Prostate gland (tissue), 2 donors: ENCODE results near the gene CLASP2. TPM values are rescaled to one million over a fixed set of nuclear protein-coding genes. Genes with fewer than 3 reads are reported as not detected.

Experiments used
- DNase-seq: peaks from one replicate; pipeline ENCODE4 v3.0.0-alpha.2; 2019; ENCODE audit warnings: low spot score
- H3K27ac ChIP-seq, 2 donors: fragments of 200-600 bp; sonication (generic); 2 replicates each; pipeline ENCODE4 v1.5.1; 2017 to 2019
- H3K27me3 ChIP-seq: fragments of 200-600 bp; sonication (generic); replicated peaks from 2 replicates; pipeline ENCODE4 v1.5.1; 2019; ENCODE audit not compliant: insufficient read depth
- H3K36me3 ChIP-seq, 2 donors: fragments of 200-600 bp; sonication (generic); 1 replicate in 1 of 2; 2 replicates in 1 of 2; pipeline versions ENCODE4 v1.5.1 to v1.8.1; 2017 to 2019
- H3K4me1 ChIP-seq: fragments of 200-600 bp; sonication (generic); replicated peaks from 2 replicates; pipeline ENCODE4 v1.5.1; 2019
- H3K4me3 ChIP-seq, 2 donors: fragments of 200-600 bp; sonication (generic); 2 replicates each; pipeline ENCODE4 v1.5.1; 2017 to 2019
- H3K9me3 ChIP-seq: fragments of 200-600 bp; sonication (generic); 2 replicates; pipeline ENCODE4 v1.5.1; 2017
- POLR2A ChIP-seq: fragments of 450-650 bp; IDR thresholded peaks from one replicate; pipeline ENCODE4 v1.6.1; 2016; ENCODE audit warnings: antibody characterized with exemption, mild to moderate bottlenecking
- POLR2AphosphoS5 ChIP-seq: sonication (generic); formaldehyde crosslinking; IDR thresholded peaks from one replicate; pipeline ENCODE4 v1.6.1; 2017; ENCODE audit warnings: antibody characterized with exemption
- WGBS: methylation state at CpG from one replicate; pipeline ENCODE4 v1.1.5; 2018; 5-methylcytosine and 5-hydroxymethylcytosine counted together
- intact Hi-C: fragments of 100-400 bp; cut with DNase I; formaldehyde crosslinking; loops from one replicate; pipeline ENCODE4 v1.14.2; 2022
- total RNA-seq, 2 donors: library from RNA; depleted of rRNA; stranded (reverse); fragments of >200 nt; gene quantifications; one replicate each; pipeline ENCODE4 v1.1.0, GENCODE V29; 2016
- TF ChIP-seq, protein P1 (sequence below), 4 experiments: fragments of 200-600 bp in 2 of 4; fragments of 450-650 bp in 2 of 4; sonication (generic) in 2 of 4; IDR thresholded peaks; 1 replicate in 3 of 4; 2 replicates in 1 of 4; pipeline ENCODE4 v1.5.1; 2016 to 2019; ENCODE audit warnings: antibody characterized with exemption in 4 of 4, mild to moderate bottlenecking in 2 of 4, moderate library complexity in 2 of 4

The CLASP2 gene
- total RNA-seq, 2 donors from 2014 or later: 34.5 to 73.2 TPM

DNA sequence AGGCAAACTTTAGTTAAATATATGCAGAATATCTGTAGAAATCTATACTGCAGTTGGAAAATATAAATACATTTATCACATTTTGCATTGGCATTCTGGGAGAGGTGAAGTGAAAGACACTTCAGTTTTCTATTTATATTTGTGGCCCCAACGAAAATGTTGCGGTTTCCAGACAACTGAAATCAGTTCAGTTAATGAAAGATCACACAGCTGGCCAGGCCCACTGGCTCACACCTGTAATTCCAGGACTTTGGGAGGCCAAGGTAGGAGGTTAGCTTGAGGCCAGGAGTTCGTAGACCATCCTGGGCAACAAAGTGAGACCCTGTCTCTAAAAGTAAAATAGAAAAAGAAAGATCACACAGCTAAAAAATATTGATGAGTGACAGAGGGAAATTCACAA lies 11.9 kb upstream of the CLASP2 start:
- Histone ChIP-seq H3K9me3 (no peaks in the 10 kb centered on the region), H3K27ac (no peak overlapping the region), H3K36me3 (no peaks in the 10 kb centered on the region), H3K27me3 (no peaks in the 10 kb centered on the region), H3K4me3 (no peak overlapping the region), H3K4me1 (no peaks in the 10 kb centered on the region)
- intact Hi-C loops: no loop called here
- WGBS: 77% methylated on average over 3 of the region's 3 CpGs
- no peak for DNase-seq
- TF ChIP-seq POLR2A: no peak

DNA sequence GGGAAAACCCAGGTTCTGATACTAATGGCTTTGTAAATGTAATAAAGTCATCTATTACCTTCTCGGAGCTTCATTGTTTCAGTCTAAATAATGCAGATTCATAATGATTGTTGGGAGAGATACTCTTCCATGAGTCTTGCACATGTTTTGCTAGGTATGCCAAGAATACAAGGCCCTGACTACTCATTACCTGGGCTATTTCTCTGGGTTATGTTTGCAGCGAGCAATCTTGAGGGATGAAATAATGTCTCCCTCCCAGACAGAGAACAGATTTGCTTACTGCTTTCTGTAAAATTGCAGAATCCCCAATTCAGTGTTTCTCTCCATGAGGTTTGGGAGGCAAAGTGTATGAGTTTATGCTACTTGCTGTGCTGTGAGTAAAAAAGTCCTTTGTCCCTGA lies 6.2 kb upstream of the CLASP2 start:
- H3K27me3 ChIP-seq: no peaks in the 10 kb centered on the region
- intact Hi-C loops: no loop called here
- 98% methylated on average over 2 of the region's 2 CpGs for WGBS
- no peak overlapping the region for H3K27ac ChIP-seq
- no peak for DNase-seq
- no peaks in the 10 kb centered on the region for H3K36me3 ChIP-seq
- H3K9me3 ChIP-seq: no peaks in the 10 kb centered on the region
- H3K4me1 ChIP-seq: no peaks in the 10 kb centered on the region
- H3K4me3 ChIP-seq: no peak overlapping the region
- TF ChIP-seq POLR2AphosphoS5: no peak
- TF ChIP-seq, protein P1, sequence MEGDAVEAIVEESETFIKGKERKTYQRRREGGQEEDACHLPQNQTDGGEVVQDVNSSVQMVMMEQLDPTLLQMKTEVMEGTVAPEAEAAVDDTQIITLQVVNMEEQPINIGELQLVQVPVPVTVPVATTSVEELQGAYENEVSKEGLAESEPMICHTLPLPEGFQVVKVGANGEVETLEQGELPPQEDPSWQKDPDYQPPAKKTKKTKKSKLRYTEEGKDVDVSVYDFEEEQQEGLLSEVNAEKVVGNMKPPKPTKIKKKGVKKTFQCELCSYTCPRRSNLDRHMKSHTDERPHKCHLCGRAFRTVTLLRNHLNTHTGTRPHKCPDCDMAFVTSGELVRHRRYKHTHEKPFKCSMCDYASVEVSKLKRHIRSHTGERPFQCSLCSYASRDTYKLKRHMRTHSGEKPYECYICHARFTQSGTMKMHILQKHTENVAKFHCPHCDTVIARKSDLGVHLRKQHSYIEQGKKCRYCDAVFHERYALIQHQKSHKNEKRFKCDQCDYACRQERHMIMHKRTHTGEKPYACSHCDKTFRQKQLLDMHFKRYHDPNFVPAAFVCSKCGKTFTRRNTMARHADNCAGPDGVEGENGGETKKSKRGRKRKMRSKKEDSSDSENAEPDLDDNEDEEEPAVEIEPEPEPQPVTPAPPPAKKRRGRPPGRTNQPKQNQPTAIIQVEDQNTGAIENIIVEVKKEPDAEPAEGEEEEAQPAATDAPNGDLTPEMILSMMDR (IDR thresholded peaks at IDR 0.05): no peak
- TF ChIP-seq POLR2A: no peak

DNA sequence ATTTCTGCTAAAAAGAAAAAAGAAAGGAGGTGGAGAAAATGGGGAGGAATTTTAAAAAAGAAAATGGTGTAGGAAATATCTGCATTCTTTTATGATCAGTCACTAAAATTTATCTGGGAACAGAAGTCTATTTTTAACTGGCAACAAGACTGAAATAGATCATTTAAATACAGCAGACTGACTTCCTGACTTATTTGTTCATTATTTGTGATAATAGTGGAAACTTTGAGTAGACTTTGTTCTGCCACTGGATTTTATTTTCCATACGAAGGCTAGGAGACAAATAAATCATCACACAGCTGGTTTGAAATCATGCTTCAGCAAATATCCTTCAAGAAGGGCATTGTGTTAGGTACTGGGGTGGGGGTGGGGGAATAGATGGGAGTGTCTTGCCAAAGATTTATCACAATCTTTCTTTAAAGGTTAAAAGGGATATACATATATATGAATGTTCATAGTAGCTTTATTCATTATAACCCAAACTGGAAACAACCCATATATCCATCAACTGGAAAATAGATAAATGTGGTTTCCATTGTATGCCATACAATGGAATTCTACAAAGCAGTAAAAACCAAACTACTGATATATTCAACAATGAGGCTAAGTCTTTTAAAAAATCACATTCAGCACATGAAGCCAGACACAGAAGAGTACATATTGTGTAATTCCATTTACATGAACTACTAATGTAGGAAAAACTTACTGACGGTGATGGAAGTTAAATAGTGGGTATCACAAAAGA lies 4.7 kb upstream of the CLASP2 start:
- H3K27me3 ChIP-seq: no peaks in the 10 kb centered on the region
- intact Hi-C loops: no loop called here
- no peak overlapping the region for H3K4me3 ChIP-seq
- TF ChIP-seq, protein P1 (IDR thresholded peaks at IDR 0.05): no peak
- TF ChIP-seq POLR2A: no peak
- no peak for TF ChIP-seq POLR2AphosphoS5
- WGBS: 57% methylated on average over 2 of the region's 2 CpGs
- no peaks in the 10 kb centered on the region for H3K9me3 ChIP-seq
- no peak for DNase-seq
- H3K36me3 ChIP-seq: no peaks in the 10 kb centered on the region
- no peak overlapping the region for H3K27ac ChIP-seq
- no peaks in the 10 kb centered on the region for H3K4me1 ChIP-seq

DNA sequence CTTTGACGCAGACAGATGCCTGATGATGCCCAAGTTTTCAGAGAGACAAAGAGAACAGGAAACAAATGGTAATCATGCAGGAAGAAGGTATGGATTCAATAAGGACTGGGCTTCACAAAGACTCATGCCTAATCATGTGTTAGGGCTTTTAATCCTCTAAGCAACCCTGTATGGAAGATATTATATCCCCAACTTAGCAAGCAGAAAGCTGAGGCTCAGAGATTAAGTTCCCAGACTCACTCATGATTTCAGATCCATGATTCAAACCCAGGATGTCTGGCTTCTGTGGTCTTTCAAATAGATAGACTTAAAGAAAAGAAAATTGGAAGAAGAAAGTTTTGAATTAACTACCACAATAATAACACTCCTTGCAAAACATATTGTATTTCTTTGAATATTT lies 4.1 kb upstream of the CLASP2 start:
- Histone ChIP-seq H3K4me3 (no peak overlapping the region), H3K36me3 (no peaks in the 10 kb centered on the region), H3K27me3 (no peaks in the 10 kb centered on the region), H3K4me1 (no peaks in the 10 kb centered on the region), H3K27ac (no peak overlapping the region), H3K9me3 (no peaks in the 10 kb centered on the region)
- WGBS: 89% methylated on average over 1 of the region's 1 CpG
- no peak for DNase-seq
- TF ChIP-seq, protein P1 (IDR thresholded peaks at IDR 0.05): no peak
- TF ChIP-seq POLR2AphosphoS5 (no peak), POLR2A (no peak)
- intact Hi-C loops: no loop called here

DNA sequence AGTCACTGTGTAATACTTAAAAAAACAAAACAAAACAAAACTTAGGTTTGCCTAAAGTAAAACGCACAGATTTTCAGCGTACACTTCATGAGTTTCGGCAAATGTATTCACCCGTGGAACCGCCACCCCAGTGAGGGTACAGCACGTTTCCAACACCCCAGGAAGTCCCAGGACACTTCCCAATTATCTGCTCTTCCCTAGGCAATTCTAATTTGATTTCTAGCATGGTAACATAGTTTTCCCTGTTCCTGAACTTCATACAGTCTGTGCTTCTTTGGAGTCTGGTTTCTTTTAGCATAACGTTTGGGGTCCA lies 497 bp upstream of the CLASP2 start:
- TF ChIP-seq POLR2AphosphoS5 (no peak), POLR2A (no peak)
- TF ChIP-seq, protein P1 (IDR thresholded peaks at IDR 0.05): no peak
- peak overlapping the region; percentile 83 to 91 for H3K4me3 ChIP-seq
- 0% methylated on average over 7 of the region's 7 CpGs for WGBS
- DNase-seq: no peak
- intact Hi-C loops: loop anchor here (2.0 to 5.0 kb wide), 2 partner anchors 69 to 278 kb away; partner anchors contain the start of gene UBP1
- H3K36me3 ChIP-seq: no peaks in the 10 kb centered on the region
- H3K27me3 ChIP-seq: no peaks in the 10 kb centered on the region
- no peaks in the 10 kb centered on the region for H3K4me1 ChIP-seq
- H3K9me3 ChIP-seq: no peaks in the 10 kb centered on the region
- peak overlapping the region; percentile 94 to 99 for H3K27ac ChIP-seq
